Mucosa of stomach (tissue), 1 donor: Measurements from ENCODE around the gene TMEM205.
A peak's percentile ranks its signal among the peaks of the same experiment; 100 is the strongest.

ENCODE experiments used
- H3K27me3 ChIP-seq: one replicate; pipeline ENCODE4 v1.7.0; 2013; ENCODE audit warnings: mild to moderate bottlenecking, low read length; ENCODE audit not compliant: control insufficient read depth, insufficient read depth
- H3K36me3 ChIP-seq: one replicate; pipeline ENCODE4 v1.7.0; 2013; ENCODE audit warnings: low read length; ENCODE audit not compliant: control insufficient read depth, insufficient read depth
- H3K4me1 ChIP-seq: one replicate; pipeline ENCODE4 v1.7.0; 2013; ENCODE audit warnings: mild to moderate bottlenecking, low read length; ENCODE audit not compliant: control insufficient read depth, insufficient read depth
- H3K4me3 ChIP-seq: one replicate; pipeline ENCODE4 v1.7.0; 2013; ENCODE audit warnings: low read length
- H3K9ac ChIP-seq: one replicate; pipeline ENCODE4 v1.7.0; 2013; ENCODE audit warnings: mild to moderate bottlenecking, low read length, moderate library complexity
- H3K9me3 ChIP-seq: one replicate; pipeline ENCODE4 v1.7.0; 2013; ENCODE audit warnings: mild to moderate bottlenecking, low read length, moderate library complexity; ENCODE audit not compliant: control insufficient read depth
- donor health status: Pancreatic carcinoma.

Gene TMEM205

DNA sequence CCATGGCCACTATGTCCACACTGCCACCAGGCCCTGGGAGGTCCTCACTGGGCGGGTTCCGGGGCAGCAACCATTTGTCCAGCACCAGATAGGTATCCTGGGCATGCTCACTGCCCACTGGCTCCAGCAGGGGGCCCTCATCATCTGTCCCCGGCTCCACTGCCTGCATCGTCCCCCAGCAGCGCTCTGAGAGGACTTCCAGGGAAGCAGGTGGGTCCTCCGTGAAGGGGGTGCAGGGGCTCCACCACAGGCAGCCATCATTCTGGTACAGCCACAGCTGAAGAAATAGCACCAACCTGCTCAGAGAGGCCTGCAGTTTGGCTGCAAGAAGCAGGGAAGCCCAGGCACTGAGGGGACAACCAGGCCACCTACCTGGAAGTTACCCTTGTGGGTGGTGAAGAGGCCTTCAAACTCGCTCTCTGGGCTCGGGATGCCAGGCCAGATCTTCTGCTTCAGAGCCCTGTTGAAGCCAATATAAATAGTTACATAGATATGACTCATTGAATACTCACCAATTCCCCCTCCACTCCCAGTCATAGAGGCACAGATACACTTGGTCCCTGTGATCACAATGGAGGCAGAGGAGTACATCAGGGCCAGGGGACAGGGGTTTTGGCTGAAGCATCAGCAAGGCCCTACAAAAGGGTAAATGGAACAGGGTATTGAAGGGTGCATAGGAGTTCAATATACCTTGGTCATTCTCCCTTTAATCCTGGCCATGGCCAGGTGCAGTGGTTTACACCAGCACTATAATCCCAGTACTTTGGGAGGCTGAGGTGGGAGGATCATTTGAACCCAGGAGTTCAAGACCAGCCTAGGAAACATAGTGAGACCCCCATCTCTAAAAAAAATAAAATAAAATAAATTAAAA is 32.5 kb upstream of the TMEM205 start:
- H3K4me1 ChIP-seq, result peaks cover 64% of the 10 kb centered on the region
- no peak overlapping the region for H3K4me3 ChIP-seq
- H3K9ac ChIP-seq, result no peak overlapping the region

GRCh38 chr19:11377756-11378155 is 31.7 kb upstream of the TMEM205 start:
- Histone ChIP-seq H3K27me3 (peaks cover 3% of the 10 kb centered on the region), H3K4me3 (no peak overlapping the region), H3K9me3 (no peaks in the 10 kb centered on the region), H3K9ac (no peak overlapping the region), H3K36me3 (no peaks in the 10 kb centered on the region), H3K4me1 (peaks cover 56% of the 10 kb centered on the region)

More for the DNA sequence above, 32.5 kb upstream of the TMEM205 start:
- Histone ChIP-seq H3K27me3 (peaks cover 11% of the 10 kb centered on the region), H3K9me3 (no peaks in the 10 kb centered on the region), H3K36me3 (no peaks in the 10 kb centered on the region)

DNA sequence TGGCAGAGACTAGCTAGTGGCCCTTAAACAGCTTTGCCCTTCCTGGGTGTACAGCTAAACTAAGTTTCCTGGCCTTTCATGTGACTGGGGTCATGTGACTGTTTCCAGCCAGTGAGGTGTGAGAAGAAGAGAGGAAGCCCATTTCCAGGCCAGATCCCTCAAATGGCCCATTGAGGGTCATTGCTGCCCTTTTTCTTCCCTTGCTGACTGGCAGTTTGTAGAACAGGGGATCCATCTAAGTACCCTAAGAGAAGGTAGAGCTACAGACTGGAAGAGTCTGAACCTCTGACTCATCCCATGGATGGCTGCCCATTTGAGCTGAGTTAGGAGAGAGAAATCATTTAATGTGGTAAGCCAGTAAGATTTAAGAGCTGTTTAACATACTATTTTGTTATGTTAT is 31.2 kb upstream of the TMEM205 start:
- no peak overlapping the region for H3K4me3 ChIP-seq
- H3K9me3 ChIP-seq, result no peaks in the 10 kb centered on the region
- no peaks in the 10 kb centered on the region for H3K27me3 ChIP-seq
- no peaks in the 10 kb centered on the region for H3K36me3 ChIP-seq
- peaks cover 53% of the 10 kb centered on the region for H3K4me1 ChIP-seq
- no peak overlapping the region for H3K9ac ChIP-seq

GRCh38 chr19:11375143-11375948 is 29.3 kb upstream of the TMEM205 start:
- H3K9me3 ChIP-seq, result no peaks in the 10 kb centered on the region
- H3K4me3 ChIP-seq, result peak overlapping the region; percentile 18
- H3K9ac ChIP-seq, result peak overlapping the region; percentile 75
- no peaks in the 10 kb centered on the region for H3K36me3 ChIP-seq
- H3K4me1 ChIP-seq, result peaks cover 40% of the 10 kb centered on the region
- no peaks in the 10 kb centered on the region for H3K27me3 ChIP-seq

- no peaks in the 10 kb centered on the region for H3K36me3 ChIP-seq
- peak within 1 kb of the TSS; percentile 84 for H3K9ac ChIP-seq
- peaks cover 37% of the 10 kb centered on the region for H3K4me1 ChIP-seq
- H3K9me3 ChIP-seq, result no peaks in the 10 kb centered on the region
- H3K4me3 ChIP-seq, result peak within 1 kb of the TSS; percentile 51
- H3K27me3 ChIP-seq, result no peaks in the 10 kb centered on the region
Observed at GRCh38 chr19:11374433-11375142, 28.5 kb upstream of the TMEM205 start, which contains the start of gene SWSAP1. Gene SWSAP1 (plus strand): TSS chr19:11374666. CDS start chr19:11374681, 15 bp downstream.

DNA sequence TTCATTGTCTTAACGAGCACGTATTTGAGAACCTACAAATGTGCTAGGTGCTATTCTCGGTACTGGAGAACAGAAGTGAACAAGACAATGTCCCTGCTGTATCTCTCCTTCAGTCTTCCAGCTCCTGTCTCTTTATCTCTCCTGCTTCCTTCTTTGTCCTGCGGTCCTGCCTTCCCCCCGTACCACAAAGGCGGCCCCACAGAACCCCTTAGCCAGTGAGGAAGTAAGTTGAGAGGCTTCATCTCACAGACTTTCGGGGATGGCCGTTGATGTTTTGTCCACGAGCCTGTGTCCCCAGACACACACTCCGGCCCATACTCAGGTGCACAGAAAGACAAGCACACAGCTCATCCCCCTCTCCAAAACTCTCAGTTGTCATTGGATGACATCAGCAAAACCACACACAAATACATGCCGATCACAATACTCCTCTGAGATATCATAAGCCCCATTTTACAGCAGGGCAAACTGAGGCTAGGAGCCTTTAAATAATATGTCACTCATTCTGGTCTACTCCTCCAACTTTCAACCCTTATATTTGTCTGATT is 27.9 kb upstream of the TMEM205 start:
- peak overlapping the region; percentile 51 for H3K4me3 ChIP-seq

GRCh38 chr19:11373166-11373884 is 27.3 kb upstream of the TMEM205 start:
- H3K9ac ChIP-seq, result no peak overlapping the region
- H3K4me3 ChIP-seq, result no peak overlapping the region
- H3K4me1 ChIP-seq, result peaks cover 31% of the 10 kb centered on the region
- H3K9me3 ChIP-seq, result no peaks in the 10 kb centered on the region
- no peaks in the 10 kb centered on the region for H3K27me3 ChIP-seq
- H3K36me3 ChIP-seq, result no peaks in the 10 kb centered on the region

More for the DNA sequence above, 27.9 kb upstream of the TMEM205 start:
- Histone ChIP-seq H3K9me3 (no peaks in the 10 kb centered on the region), H3K4me1 (peaks cover 37% of the 10 kb centered on the region), H3K9ac (peak overlapping the region; percentile 84), H3K27me3 (no peaks in the 10 kb centered on the region), H3K36me3 (no peaks in the 10 kb centered on the region)

DNA sequence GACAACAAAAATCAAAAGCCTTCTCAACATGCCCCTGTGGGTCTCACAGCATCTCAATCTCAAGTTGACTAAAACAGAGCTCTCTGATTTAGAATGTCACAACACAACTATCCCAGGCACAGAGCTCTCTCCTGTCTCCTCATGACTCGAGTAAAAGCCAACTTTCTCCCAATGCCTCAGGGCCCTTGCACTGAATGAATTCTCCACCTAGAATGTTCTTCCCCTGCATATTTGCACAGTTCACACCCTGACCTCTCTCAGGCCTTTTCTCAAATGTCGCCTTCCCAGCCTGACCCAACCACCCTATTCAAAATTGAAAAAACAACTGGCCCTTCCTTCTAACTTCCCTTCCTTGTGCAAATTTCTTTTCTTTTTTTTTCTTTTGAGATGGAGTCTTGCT is 24.7 kb upstream of the TMEM205 start:
- Histone ChIP-seq H3K4me1 (peaks cover 11% of the 10 kb centered on the region), H3K9ac (no peak overlapping the region), H3K4me3 (no peak overlapping the region), H3K9me3 (no peaks in the 10 kb centered on the region), H3K27me3 (no peaks in the 10 kb centered on the region), H3K36me3 (no peaks in the 10 kb centered on the region)

GRCh38 chr19:11367528-11367927 is 21.5 kb upstream of the TMEM205 start:
- Histone ChIP-seq H3K4me1 (no peaks in the 10 kb centered on the region), H3K36me3 (no peaks in the 10 kb centered on the region)

GRCh38 chr19:11365557-11366117 is 19.6 kb upstream of the TMEM205 start:
- no peak overlapping the region for H3K9ac ChIP-seq
- no peaks in the 10 kb centered on the region for H3K36me3 ChIP-seq
- H3K9me3 ChIP-seq, result no peaks in the 10 kb centered on the region
- no peak overlapping the region for H3K4me3 ChIP-seq
- H3K4me1 ChIP-seq, result peaks cover 5% of the 10 kb centered on the region
- H3K27me3 ChIP-seq, result no peaks in the 10 kb centered on the region

More at GRCh38 chr19:11367528-11367927, 21.5 kb upstream of the TMEM205 start:
- Histone ChIP-seq H3K9me3 (no peaks in the 10 kb centered on the region), H3K27me3 (no peaks in the 10 kb centered on the region), H3K4me3 (no peak overlapping the region), H3K9ac (no peak overlapping the region)

- no peak overlapping the region for H3K4me3 ChIP-seq
- H3K4me1 ChIP-seq, result peaks cover 5% of the 10 kb centered on the region
- H3K9ac ChIP-seq, result no peak overlapping the region
- H3K27me3 ChIP-seq, result no peaks in the 10 kb centered on the region
- no peaks in the 10 kb centered on the region for H3K36me3 ChIP-seq
- no peaks in the 10 kb centered on the region for H3K9me3 ChIP-seq
Observed at GRCh38 chr19:11364935-11365334, 18.9 kb upstream of the TMEM205 start.
